PC-3 (cell line): Measurements from ENCODE around the gene MZB1.

ENCODE experiments used
- EZH2 ChIP-seq: fragments of 300-600 bp; sonication (generic); IDR thresholded peaks from one replicate; pipeline ENCODE4 v1.6.1; 2017; ENCODE audit warnings: antibody characterized with exemption, mild to moderate bottlenecking, low read length; ENCODE audit not compliant: unreplicated experiment
- TF ChIP-seq, protein P1 (sequence below): fragments of 300-600 bp; sonication (generic); conservative IDR thresholded peaks from 2 replicates; pipeline ENCODE4 v1.5.1; 2017; ENCODE audit warnings: antibody characterized with exemption, low read depth, mild to moderate bottlenecking, low read length

DNA sequence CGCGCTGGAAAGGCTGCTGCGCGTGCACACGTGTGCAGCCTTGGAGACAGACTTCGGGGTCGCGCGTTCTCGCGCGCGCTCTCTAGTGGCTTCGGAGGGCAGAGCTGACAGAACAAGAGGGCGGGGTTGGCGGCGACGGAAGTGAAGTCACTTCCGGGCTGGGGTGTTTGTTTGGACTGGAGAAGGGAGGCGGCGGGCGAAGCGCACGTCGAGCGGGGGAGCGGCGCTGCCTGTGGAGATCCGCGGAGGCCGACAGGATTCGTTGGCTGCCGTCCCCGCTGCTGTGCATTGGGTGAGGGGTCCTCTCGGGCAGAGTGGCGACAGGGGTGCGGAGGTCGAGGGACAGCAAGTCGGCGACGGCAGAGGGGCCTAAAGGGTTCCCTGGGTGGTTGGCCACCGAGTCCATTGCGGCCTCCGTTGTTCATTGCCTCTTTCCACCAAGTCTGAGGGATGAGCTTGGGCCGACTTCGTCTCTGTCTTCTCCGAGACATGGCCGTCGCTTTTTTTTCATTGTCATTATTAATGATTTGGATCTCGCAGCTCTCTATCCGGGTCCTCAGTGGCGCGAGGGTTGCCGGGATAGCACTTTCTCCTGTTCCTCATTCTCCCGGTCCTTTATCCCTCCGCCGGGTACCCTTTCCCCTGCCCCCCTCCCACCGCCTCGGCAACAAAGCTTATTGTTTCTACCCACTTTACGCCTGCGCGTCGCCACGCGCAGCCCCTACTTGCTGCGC, 47.9 kb downstream of the MZB1 start, which contains the start of gene PAIP2:
- TF ChIP-seq, protein P1, sequence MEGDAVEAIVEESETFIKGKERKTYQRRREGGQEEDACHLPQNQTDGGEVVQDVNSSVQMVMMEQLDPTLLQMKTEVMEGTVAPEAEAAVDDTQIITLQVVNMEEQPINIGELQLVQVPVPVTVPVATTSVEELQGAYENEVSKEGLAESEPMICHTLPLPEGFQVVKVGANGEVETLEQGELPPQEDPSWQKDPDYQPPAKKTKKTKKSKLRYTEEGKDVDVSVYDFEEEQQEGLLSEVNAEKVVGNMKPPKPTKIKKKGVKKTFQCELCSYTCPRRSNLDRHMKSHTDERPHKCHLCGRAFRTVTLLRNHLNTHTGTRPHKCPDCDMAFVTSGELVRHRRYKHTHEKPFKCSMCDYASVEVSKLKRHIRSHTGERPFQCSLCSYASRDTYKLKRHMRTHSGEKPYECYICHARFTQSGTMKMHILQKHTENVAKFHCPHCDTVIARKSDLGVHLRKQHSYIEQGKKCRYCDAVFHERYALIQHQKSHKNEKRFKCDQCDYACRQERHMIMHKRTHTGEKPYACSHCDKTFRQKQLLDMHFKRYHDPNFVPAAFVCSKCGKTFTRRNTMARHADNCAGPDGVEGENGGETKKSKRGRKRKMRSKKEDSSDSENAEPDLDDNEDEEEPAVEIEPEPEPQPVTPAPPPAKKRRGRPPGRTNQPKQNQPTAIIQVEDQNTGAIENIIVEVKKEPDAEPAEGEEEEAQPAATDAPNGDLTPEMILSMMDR: peak; percentile 63
- no peak for TF ChIP-seq EZH2
